Nephron progenitor cell (in vitro differentiated cells): ENCODE measurements around the gene CCDC9B.
A peak's percentile ranks its signal among the peaks of the same experiment; 100 is the strongest.

Experiments used
- DNase-seq: peaks from one replicate; pipeline ENCODE4 v3.0.0; 2021
- H3K27ac Mint-ChIP-seq: 2 replicates; pipeline ENCODE4 v1.8.0; 2021; ENCODE audit warnings: mild to moderate bottlenecking, moderate library complexity, mixed read lengths
- H3K27me3 Mint-ChIP-seq: 2 replicates; pipeline ENCODE4 v1.8.0; 2021; ENCODE audit warnings: mild to moderate bottlenecking, low read depth, mixed read lengths; ENCODE audit not compliant: poor library complexity
- H3K36me3 Mint-ChIP-seq: 2 replicates; pipeline ENCODE4 v1.8.0; 2021; ENCODE audit warnings: low read depth, mixed read lengths
- H3K4me1 Mint-ChIP-seq: 2 replicates; pipeline ENCODE4 v1.8.0; 2021; ENCODE audit warnings: mixed read lengths
- H3K4me3 Mint-ChIP-seq: 2 replicates; pipeline ENCODE4 v1.8.0; 2021; ENCODE audit warnings: mild to moderate bottlenecking, moderate library complexity, mixed read lengths
- H3K9me3 Mint-ChIP-seq: 2 replicates; pipeline ENCODE4 v1.8.0; 2021; ENCODE audit warnings: mild to moderate bottlenecking, moderate library complexity, mixed read lengths
- TF ChIP-seq, protein P1 (sequence below): fragments of 200-600 bp; sonication (generic); IDR thresholded peaks from 2 replicates; pipeline ENCODE4 v1.5.0; 2021; ENCODE audit warnings: antibody characterized with exemption

The CCDC9B gene

DNA sequence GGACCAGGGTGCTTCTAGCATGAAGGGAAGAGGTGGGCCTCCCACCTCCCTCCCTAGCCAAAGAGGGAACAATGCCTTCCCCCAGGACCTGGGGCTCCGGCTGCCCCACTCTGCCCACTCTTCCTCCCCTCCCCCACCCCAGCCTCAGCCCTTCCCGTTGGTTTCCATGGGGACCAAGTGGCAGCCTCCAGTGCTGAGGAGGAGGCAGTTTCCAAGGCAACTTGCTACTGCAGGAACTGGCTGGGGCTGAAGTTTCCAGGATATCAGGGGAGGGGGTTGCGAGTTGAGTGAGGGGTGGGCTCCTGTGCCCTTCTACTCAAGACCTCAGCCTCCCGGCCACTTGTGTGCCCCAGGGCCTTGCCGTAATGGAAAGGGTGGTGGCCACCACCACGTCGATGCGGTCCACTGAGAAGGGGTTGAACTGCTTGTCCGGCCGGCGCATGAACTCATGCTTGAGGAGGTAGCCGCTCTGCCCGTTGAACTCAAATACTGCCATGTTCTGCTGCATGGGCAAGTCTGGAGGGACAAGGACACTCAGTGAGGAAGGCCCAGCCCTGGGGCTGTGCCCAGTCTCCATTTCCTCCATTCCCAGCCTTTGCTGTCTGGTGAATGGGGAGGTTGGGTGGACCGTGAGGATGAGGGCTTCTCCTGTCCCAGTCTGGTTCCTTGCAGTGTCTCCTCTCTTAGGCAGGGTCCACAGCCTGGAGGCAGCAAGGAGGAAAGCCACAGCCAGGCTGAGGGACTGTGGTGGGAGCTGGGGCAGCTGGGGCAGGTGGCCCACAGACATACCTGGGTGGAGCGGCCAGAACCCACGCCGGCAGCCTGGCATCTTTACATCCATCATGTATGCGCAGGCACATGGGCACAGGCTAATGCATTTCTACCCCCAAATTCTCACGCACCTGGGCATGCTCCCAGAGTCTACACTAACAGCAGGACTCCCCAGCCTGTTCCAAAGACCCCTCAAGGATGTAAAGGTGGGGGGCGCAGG is 46.5 kb downstream of the CCDC9B start:
- Mint-ChIP-seq H3K36me3 (peaks cover 2% of the 10 kb centered on the region), H3K27ac (no peak overlapping the region), H3K4me1 (peaks cover 34% of the 10 kb centered on the region), H3K4me3 (no peak overlapping the region), H3K9me3 (peaks cover 4% of the 10 kb centered on the region), H3K27me3 (peaks cover 70% of the 10 kb centered on the region)
- TF ChIP-seq, protein P1, sequence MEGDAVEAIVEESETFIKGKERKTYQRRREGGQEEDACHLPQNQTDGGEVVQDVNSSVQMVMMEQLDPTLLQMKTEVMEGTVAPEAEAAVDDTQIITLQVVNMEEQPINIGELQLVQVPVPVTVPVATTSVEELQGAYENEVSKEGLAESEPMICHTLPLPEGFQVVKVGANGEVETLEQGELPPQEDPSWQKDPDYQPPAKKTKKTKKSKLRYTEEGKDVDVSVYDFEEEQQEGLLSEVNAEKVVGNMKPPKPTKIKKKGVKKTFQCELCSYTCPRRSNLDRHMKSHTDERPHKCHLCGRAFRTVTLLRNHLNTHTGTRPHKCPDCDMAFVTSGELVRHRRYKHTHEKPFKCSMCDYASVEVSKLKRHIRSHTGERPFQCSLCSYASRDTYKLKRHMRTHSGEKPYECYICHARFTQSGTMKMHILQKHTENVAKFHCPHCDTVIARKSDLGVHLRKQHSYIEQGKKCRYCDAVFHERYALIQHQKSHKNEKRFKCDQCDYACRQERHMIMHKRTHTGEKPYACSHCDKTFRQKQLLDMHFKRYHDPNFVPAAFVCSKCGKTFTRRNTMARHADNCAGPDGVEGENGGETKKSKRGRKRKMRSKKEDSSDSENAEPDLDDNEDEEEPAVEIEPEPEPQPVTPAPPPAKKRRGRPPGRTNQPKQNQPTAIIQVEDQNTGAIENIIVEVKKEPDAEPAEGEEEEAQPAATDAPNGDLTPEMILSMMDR, result no peak
- no peak for DNase-seq

DNA sequence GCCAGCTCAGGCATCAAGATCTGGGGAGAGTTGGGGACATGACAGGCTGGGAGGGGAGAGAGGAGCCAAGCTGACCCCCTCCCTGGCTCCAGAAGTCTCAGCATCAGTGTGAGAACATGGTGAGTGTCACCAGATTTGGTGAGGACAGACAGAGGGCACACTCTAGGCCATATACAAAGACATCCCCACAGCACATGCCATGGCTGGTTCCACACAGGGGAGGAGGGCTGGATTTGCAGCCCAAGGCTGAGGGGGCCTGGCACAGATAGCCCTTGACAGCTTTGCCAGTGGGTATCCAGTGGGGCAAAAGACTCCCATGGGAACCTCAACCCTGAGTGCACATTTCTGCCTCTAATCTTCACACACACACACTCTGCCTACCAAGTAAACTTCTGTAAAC is 47.7 kb downstream of the CCDC9B start:
- DNase-seq, result no peak
- no peak overlapping the region for H3K4me3 Mint-ChIP-seq

DNA sequence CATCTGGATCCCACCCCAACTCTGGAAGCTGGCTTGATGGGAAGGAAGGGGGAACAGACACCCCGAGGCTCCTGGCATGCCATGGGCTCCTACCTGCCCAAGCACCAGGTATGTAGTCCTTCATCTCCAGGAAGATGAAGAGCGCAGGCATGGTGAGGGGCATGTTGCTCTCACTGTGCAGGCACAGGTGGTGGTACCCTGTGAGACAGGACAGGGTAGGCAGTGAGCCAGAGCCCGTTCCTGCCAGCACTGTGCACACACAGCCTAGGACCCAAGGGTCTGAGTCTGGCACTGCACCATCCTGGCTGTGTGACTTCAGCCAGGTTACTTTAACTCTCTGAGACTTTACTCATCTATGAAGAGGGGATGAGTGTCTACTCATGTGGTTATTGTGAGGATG is 48.5 kb downstream of the CCDC9B start:
- no peak overlapping the region for H3K4me3 Mint-ChIP-seq
- H3K4me1 Mint-ChIP-seq, result peaks cover 39% of the 10 kb centered on the region
- H3K9me3 Mint-ChIP-seq, result no peaks in the 10 kb centered on the region
- H3K27me3 Mint-ChIP-seq, result peaks cover 85% of the 10 kb centered on the region
- H3K36me3 Mint-ChIP-seq, result no peaks in the 10 kb centered on the region
- no peak overlapping the region for H3K27ac Mint-ChIP-seq
- DNase-seq, result no peak
- TF ChIP-seq, protein P1, result no peak

More for the DNA sequence above, 47.7 kb downstream of the CCDC9B start:
- Mint-ChIP-seq H3K4me1 (peaks cover 37% of the 10 kb centered on the region), H3K27me3 (peaks cover 79% of the 10 kb centered on the region), H3K36me3 (no peaks in the 10 kb centered on the region), H3K27ac (no peak overlapping the region), H3K9me3 (no peaks in the 10 kb centered on the region)
- TF ChIP-seq, protein P1, result no peak

DNA sequence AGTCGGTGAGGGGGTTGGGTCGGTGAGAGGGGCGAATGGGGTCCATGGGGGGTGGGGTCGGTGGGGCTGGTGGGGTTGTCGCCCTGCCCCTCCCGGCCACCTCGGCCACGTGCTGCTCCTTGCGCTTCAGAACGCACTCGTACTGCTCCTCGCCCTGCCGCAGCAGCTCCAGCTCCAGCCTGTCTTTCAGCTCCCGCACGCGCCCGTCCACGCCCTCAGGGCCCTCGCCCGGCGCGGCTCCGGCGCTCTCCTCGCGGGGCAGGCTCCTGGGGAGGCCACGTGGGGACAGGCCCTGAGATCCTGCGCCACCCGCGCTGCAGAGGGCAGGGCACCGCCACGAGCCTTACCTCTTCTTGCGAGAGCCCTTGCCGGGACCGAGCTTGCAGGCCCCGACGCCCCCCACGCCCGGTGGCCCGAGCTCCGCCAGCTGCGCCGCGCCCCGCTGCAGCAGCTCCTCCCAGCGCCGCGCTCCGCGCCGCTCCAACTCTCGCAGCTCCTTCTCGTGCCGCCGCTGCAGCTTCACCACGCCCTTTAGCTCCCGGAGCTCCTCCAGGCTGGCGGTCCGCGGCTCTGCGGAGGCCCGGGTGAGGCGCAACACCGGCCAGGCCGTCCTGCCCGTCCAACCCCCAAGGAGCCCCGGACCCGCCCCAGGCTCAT is 49.7 kb downstream of the CCDC9B start:
- DNase-seq, result peak; percentile 79
- Mint-ChIP-seq H3K27me3 (peaks cover 89% of the 10 kb centered on the region), H3K4me3 (peak overlapping the region; percentile 44), H3K9me3 (no peaks in the 10 kb centered on the region), H3K36me3 (no peaks in the 10 kb centered on the region), H3K4me1 (peaks cover 29% of the 10 kb centered on the region), H3K27ac (no peak overlapping the region)
- TF ChIP-seq, protein P1, result no peak

DNA sequence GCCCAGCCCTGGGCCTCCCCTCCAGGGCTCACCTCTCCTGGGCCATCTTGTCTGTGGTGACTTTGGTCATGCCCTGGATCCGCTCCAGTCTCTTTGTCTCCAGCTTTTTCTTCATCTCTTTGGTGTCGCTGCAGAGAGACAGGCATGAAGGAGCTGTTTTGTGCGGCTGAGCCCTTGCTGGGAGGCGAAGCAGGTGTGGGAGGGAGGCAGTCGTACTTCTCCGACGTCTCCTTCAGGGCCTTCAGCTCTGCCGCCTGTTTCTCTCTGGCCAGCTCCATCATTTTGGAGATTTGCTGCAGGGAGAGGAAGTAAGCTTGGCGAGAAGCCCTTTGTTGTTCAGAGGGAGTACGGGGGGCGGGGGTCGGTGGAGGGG is 50.2 kb downstream of the CCDC9B start:
- H3K9me3 Mint-ChIP-seq, result no peaks in the 10 kb centered on the region
- H3K27ac Mint-ChIP-seq, result no peak overlapping the region
- H3K36me3 Mint-ChIP-seq, result no peaks in the 10 kb centered on the region
- peaks cover 89% of the 10 kb centered on the region for H3K27me3 Mint-ChIP-seq
- peaks cover 30% of the 10 kb centered on the region for H3K4me1 Mint-ChIP-seq
- DNase-seq, result no peak
- TF ChIP-seq, protein P1, result no peak
- H3K4me3 Mint-ChIP-seq, result peak overlapping the region; percentile 56
